GM12873 (cell line): Measurements from ENCODE around the gene FAM76B.

Experiments
- TF ChIP-seq, protein P1 (sequence below): IDR thresholded peaks from 2 replicates; pipeline ENCODE4 v1.5.1; 2012; ENCODE audit warnings: low read depth, mild to moderate bottlenecking, moderate library complexity, low read length, control low read depth; ENCODE audit not compliant: insufficient read depth; ENCODE audit errors: missing control alignments

The FAM76B gene

DNA sequence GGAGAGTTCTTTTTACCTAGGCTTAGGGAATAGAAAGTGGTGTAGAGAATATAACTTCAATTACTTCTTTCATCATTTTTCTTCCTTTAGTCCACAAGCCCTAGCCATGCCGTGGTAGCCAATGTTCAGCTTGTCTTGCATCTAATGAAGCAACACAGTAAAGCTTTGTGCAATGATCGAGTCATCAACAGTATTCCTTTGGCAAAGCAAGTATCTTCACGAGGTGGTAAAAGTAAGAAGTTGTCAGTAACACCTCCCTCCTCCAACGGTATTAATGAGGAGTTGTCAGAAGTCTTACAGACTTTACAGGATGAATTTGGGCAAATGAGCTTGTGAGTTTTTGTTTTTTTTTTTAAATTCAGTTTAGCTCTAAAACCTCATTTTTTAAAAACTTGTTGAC lies 38.1 kb upstream of the FAM76B start:
- TF ChIP-seq, protein P1, sequence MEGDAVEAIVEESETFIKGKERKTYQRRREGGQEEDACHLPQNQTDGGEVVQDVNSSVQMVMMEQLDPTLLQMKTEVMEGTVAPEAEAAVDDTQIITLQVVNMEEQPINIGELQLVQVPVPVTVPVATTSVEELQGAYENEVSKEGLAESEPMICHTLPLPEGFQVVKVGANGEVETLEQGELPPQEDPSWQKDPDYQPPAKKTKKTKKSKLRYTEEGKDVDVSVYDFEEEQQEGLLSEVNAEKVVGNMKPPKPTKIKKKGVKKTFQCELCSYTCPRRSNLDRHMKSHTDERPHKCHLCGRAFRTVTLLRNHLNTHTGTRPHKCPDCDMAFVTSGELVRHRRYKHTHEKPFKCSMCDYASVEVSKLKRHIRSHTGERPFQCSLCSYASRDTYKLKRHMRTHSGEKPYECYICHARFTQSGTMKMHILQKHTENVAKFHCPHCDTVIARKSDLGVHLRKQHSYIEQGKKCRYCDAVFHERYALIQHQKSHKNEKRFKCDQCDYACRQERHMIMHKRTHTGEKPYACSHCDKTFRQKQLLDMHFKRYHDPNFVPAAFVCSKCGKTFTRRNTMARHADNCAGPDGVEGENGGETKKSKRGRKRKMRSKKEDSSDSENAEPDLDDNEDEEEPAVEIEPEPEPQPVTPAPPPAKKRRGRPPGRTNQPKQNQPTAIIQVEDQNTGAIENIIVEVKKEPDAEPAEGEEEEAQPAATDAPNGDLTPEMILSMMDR: no peak

DNA sequence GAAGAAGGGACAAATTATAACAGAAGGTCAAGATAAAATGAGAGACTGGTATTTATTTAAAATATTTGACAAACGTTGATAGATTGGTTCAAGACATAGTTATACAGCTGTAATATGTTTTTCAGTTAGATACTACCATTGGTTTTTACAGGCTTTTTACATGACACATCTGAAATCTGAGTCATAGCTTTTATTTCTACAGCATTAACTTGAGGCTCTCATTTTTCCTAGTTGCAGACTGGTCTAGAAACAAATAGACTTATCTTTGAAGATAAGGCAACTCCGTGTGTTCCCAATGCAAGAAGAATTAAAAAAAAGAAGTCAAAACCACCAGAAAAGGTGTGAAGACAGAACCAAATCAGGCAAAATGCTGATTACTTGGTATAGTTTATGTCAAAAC lies 32.1 kb upstream of the FAM76B start:
- TF ChIP-seq, protein P1: no peak

DNA sequence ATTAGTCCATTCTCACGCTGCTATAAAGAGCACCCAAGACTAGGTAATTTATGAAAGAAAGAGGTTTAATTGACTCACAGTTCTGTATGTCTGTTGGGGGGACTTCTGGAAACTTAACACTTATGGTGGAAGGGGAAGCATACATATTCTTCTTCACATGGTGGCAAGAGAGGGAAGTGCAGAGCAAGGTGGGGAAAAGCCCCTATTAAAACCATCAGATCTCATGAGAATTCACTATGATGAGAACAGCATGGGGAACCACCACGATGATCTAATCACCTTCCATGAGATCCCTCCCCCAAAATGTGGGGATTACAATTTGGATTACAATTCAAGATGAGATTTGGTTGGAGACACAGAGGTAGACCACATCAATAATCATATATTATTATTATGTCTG lies 26.5 kb upstream of the FAM76B start:
- TF ChIP-seq, protein P1: peak; percentile 11

DNA sequence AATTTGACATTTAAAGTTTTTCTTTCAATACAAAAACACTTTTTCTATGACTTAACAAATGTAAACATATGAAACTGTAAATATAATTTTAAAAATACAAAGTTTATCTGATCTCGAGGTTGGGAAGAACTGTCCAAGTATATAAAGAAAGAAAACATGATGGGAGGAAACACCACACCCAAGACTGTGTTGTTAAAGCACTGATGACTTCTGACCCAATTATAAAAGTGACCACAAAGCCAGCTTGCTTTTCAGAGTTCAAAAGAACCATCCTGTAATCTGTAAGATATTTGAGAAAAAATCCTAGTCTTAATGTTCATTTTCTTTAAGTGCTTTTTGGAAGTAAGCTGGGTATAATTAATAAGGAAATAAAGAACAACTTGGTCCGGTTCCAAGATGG lies 16.3 kb upstream of the FAM76B start:
- TF ChIP-seq, protein P1: no peak

DNA sequence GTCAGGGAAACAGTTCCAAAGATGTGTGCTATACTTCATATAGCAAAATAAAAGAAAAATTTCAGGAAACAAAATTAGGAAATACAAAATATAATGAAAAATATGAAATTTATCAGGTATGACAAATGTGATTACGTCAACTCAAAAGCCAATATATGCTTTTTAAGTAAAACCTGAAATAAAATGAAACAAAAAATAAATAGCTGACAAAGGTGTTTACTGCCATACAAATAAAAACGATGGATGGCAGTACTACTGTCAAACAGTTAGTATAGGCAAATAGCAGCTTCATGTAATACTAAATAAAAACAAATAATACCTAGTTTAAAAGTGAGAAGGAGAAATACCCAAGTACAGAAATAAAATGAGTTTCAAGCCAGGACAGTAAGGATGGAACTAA lies 14.4 kb upstream of the FAM76B start:
- TF ChIP-seq, protein P1: no peak

DNA sequence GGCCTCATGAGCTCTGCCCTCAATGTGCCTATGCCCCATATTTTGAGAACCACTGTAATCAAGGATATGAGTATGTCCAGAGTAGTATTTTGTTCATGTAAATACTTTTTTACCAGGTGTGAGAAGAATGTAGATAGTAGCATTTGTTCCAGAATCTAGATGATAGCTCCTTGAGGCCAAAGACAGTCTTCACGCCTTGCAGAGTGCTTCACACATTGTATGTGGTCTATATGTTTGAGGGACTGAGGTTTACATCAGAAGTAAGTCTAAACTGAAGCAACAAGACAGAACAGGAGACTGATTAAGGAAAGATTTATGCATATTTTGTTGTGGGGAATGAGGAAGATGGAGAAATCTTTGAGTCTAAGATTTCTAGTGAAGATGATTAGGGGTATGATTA lies 13.2 kb upstream of the FAM76B start:
- TF ChIP-seq, protein P1: no peak

DNA sequence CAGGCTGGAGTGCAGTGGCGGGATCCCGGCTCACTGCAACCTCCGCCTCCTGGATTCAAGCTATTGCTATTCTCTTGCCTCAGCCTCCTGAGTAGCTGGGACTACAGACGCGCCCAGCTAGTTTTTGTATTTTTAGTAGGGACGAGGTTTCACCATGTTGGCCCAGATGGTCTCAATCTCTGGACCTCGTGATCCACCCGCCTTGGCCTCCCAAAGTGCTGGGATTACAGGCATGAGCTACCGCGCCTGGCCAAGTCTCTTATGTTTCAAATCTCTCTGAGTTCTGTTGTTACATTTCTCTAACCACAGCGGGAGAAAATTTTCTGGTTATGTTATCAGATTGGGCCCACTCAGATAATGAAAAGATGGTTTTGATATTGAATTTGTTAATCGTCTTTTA lies 10.9 kb upstream of the FAM76B start:
- TF ChIP-seq, protein P1: no peak
